HepG2 (cell line): ENCODE measurements around the gene CKS1B. TPM values are rescaled to one million over a fixed set of nuclear protein-coding genes. Genes with fewer than 3 reads are reported as not detected.

Source experiments
- ELF1 ChIP-seq: sonication (generic); formaldehyde crosslinking; IDR thresholded peaks from 2 replicates; pipeline ENCODE4 v1.4.0; 2020; ENCODE audit warnings: missing genetic modification reagents
- FOXP1 ChIP-seq, 2 experiments: fragments of 450-650 bp in 1 of 2; IDR thresholded peaks; 2 replicates each; pipeline ENCODE4 v1.6.1; 2017 to 2018; ENCODE audit warnings: antibody characterized with exemption in 1 of 2
- HDAC1 ChIP-seq: sonication (generic); formaldehyde crosslinking; IDR thresholded peaks from 2 replicates; pipeline ENCODE4 v1.5.1; 2020; ENCODE audit warnings: mild to moderate bottlenecking, missing genetic modification reagents
- HOXA3 ChIP-seq: sonication (generic); formaldehyde crosslinking; IDR thresholded peaks from 2 replicates; pipeline ENCODE4 v1.5.0; 2020; ENCODE audit warnings: missing genetic modification reagents
- KDM1A ChIP-seq: IDR thresholded peaks from 2 replicates; pipeline ENCODE4 v1.6.1; 2016; ENCODE audit warnings: missing compliant biosample characterization
- MZF1 ChIP-seq: sonication (generic); formaldehyde crosslinking; IDR thresholded peaks from 2 replicates; pipeline ENCODE4 v1.8.1; 2023; ENCODE audit warnings: mild to moderate bottlenecking, missing genetic modification reagents, borderline replicate concordance
- POLR2A ChIP-seq, 2 experiments: IDR thresholded peaks; 2 replicates each; pipeline ENCODE4 v1.6.1; 2011; ENCODE audit warnings: low read depth in 2 of 2, low read length in 2 of 2, mild to moderate bottlenecking in 1 of 2, moderate library complexity in 1 of 2; ENCODE audit not compliant: insufficient read depth in 1 of 2
- RFX3 ChIP-seq: IDR thresholded peaks from 2 replicates; pipeline ENCODE4 v1.6.1; 2016; ENCODE audit warnings: missing biosample characterization, missing genetic modification reagents
- RFX5 ChIP-seq: IDR thresholded peaks from 2 replicates; pipeline ENCODE4 v1.6.1; 2011; ENCODE audit warnings: low read depth, low read length, improper control_type of control experiment
- RFXANK ChIP-seq: IDR thresholded peaks from 2 replicates; pipeline ENCODE4 v1.6.1; 2016
- RXRB ChIP-seq: IDR thresholded peaks from 2 replicates; pipeline ENCODE4 v1.6.1; 2016; ENCODE audit warnings: borderline replicate concordance, missing genetic modification reagents, missing compliant biosample characterization
- SALL1 ChIP-seq: sonication (generic); formaldehyde crosslinking; IDR thresholded peaks from 2 replicates; pipeline ENCODE4 v1.8.0; 2022; ENCODE audit warnings: mild to moderate bottlenecking, missing genetic modification reagents
- SNRNP70 ChIP-seq: fragments of 200-400 bp; formaldehyde crosslinking; IDR thresholded peaks from 2 replicates; pipeline ENCODE4 v1.6.1; 2017; ENCODE audit warnings: mild to moderate bottlenecking, low read depth, low read length, moderate library complexity
- TEAD3 ChIP-seq: optimal IDR thresholded peaks from 2 replicates; pipeline ENCODE3; 2016; ENCODE audit warnings: borderline replicate concordance
- ZBTB38 ChIP-seq: sonication (generic); formaldehyde crosslinking; IDR thresholded peaks from 2 replicates; pipeline ENCODE4 v1.5.1; 2020; ENCODE audit warnings: mild to moderate bottlenecking, missing genetic modification reagents
- ZNF317 ChIP-seq: sonication (generic); formaldehyde crosslinking; IDR thresholded peaks from 2 replicates; pipeline ENCODE4 v1.5.0; 2020; ENCODE audit warnings: mild to moderate bottlenecking, missing genetic modification reagents
- ZNF333 ChIP-seq: sonication (generic); formaldehyde crosslinking; IDR thresholded peaks from 2 replicates; pipeline ENCODE4 v1.4.0; 2020; ENCODE audit warnings: mild to moderate bottlenecking, missing genetic modification reagents, borderline replicate concordance
- ZNF614 ChIP-seq: IDR thresholded peaks from 2 replicates; pipeline ENCODE4 v1.6.1; 2018; ENCODE audit warnings: missing biosample characterization, missing genetic modification reagents, inconsistent platforms, borderline replicate concordance
- polyA plus RNA-seq, 8 experiments: library from polyadenylated mRNA; depleted of rRNA in 3 of 8; stranded (reverse) in 7 of 8; unstranded in 1 of 8; fragments of >200 nt; fragmentation: Illumina TruSeq in 4 of 8; extraction: Trizol in 4 of 8; gene quantifications; 2 replicates each; pipeline versions ENCODE4 v1.2.1 to v1.2.3, GENCODE V29; 2011 to 2016; ENCODE audit warnings: low read depth in 4 of 8, missing spikeins in 1 of 8, mixed read lengths in 1 of 8; ENCODE audit not compliant: insufficient read depth in 1 of 8
- total RNA-seq, 5 experiments: library from RNA; depleted of rRNA; stranded (reverse); fragments of >200 nt; fragmentation: Illumina TruSeq; extraction: Trizol; gene quantifications; 2 replicates each; pipeline ENCODE4 v1.2.3, GENCODE V29; 2016; ENCODE audit warnings: low read depth in 1 of 5
- TF ChIP-seq, protein P1 (sequence below): sonication (generic); formaldehyde crosslinking; IDR thresholded peaks from 2 replicates; pipeline ENCODE4 v1.5.1; 2020; ENCODE audit warnings: mild to moderate bottlenecking, missing genetic modification reagents, moderate library complexity
- TF ChIP-seq, protein P2 (sequence below): sonication (generic); formaldehyde crosslinking; IDR thresholded peaks from 2 replicates; pipeline ENCODE4 v1.4.0; 2020; ENCODE audit warnings: mild to moderate bottlenecking, missing genetic modification reagents
- TF ChIP-seq, protein P3 (sequence below): fragments of 450-650 bp; IDR thresholded peaks from 2 replicates; pipeline ENCODE4 v1.6.1; 2016
- TF ChIP-seq, protein P4 (sequence below): IDR thresholded peaks from 2 replicates; pipeline ENCODE4 v1.6.1; 2018; ENCODE audit warnings: missing genetic modification reagents

CKS1B gene
- total and polyA plus RNA-seq, 2 of the 13 experiments (the other 11 are each of a cell fraction or from before 2014, with no cell fraction given) = 217 to 222 TPM

DNA sequence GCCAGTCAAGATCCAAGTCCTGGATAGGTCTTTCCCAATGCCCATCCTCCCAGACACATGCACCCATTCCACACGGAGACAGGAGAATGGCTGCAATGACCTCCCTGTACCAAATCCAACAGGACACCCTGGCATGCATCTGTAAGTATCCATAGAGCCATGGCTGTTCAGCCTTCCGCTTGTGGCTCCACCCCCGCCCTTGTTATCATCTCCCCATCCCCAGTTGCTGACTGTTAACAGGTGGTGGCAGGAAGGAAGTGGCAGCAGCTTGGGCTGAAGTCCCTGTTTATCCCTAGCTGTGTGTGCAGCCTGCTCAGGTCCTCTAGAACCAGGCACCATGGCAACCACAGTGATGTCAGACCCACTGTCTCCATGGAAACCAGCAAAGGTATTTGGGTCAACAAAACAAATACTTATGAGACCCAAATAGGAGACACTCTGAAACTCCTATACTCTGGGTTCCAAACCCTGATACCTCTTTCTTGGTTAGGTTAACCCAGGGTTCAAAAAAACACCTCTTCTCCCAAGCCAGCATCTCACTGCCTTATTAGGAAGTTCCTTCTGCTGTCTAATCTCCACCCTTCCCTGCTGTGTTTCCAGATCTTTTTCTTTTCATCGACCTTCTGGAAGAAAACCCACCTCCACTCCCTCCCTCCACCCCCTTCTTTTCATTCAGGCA, 19.3 kb upstream of the CKS1B start (continued):
- TF ChIP-seq, protein P1, sequence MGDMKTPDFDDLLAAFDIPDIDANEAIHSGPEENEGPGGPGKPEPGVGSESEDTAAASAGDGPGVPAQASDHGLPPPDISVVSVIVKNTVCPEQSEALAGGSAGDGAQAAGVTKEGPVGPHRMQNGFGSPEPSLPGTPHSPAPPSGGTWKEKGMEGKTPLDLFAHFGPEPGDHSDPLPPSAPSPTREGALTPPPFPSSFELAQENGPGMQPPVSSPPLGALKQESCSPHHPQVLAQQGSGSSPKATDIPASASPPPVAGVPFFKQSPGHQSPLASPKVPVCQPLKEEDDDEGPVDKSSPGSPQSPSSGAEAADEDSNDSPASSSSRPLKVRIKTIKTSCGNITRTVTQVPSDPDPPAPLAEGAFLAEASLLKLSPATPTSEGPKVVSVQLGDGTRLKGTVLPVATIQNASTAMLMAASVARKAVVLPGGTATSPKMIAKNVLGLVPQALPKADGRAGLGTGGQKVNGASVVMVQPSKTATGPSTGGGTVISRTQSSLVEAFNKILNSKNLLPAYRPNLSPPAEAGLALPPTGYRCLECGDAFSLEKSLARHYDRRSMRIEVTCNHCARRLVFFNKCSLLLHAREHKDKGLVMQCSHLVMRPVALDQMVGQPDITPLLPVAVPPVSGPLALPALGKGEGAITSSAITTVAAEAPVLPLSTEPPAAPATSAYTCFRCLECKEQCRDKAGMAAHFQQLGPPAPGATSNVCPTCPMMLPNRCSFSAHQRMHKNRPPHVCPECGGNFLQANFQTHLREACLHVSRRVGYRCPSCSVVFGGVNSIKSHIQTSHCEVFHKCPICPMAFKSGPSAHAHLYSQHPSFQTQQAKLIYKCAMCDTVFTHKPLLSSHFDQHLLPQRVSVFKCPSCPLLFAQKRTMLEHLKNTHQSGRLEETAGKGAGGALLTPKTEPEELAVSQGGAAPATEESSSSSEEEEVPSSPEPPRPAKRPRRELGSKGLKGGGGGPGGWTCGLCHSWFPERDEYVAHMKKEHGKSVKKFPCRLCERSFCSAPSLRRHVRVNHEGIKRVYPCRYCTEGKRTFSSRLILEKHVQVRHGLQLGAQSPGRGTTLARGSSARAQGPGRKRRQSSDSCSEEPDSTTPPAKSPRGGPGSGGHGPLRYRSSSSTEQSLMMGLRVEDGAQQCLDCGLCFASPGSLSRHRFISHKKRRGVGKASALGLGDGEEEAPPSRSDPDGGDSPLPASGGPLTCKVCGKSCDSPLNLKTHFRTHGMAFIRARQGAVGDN = peak; percentile 67
- no peak for TF ChIP-seq ZNF333 (CRISPR knock-in tag)
- TF ChIP-seq RFX3 = peak; percentile 84
- TF ChIP-seq ZBTB38 (CRISPR knock-in tag) = peak; percentile 89
- TF ChIP-seq HOXA3 (CRISPR knock-in tag) = peak; percentile 18; the same call in 1 of the 2 replicates
- TF ChIP-seq RFX5 = peak; percentile 56
- no peak for TF ChIP-seq SNRNP70
- TF ChIP-seq RFXANK (CRISPR knock-in tag) = no peak
- no peak; the same call in 1 of the 2 replicates for TF ChIP-seq ZNF614 (CRISPR knock-in tag)
- TF ChIP-seq TEAD3 (CRISPR knock-in tag) = peak; percentile 42
- TF ChIP-seq HDAC1 (CRISPR knock-in tag) = peak; percentile 58
- 0 out of 2 replicates have a peak, but pooled peaks have one; percentile 35 for TF ChIP-seq MZF1
- TF ChIP-seq, protein P2, sequence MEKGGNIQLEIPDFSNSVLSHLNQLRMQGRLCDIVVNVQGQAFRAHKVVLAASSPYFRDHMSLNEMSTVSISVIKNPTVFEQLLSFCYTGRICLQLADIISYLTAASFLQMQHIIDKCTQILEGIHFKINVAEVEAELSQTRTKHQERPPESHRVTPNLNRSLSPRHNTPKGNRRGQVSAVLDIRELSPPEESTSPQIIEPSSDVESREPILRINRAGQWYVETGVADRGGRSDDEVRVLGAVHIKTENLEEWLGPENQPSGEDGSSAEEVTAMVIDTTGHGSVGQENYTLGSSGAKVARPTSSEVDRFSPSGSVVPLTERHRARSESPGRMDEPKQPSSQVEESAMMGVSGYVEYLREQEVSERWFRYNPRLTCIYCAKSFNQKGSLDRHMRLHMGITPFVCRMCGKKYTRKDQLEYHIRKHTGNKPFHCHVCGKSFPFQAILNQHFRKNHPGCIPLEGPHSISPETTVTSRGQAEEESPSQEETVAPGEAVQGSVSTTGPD = no peak
- peak; percentile 54; the same call in 1 of the 2 replicates for TF ChIP-seq KDM1A
- peak; percentile 58 for TF ChIP-seq ELF1 (CRISPR knock-in tag)
- TF ChIP-seq SALL1 (CRISPR knock-in tag) = peak; percentile 54; the same call in 1 of the 2 replicates
- TF ChIP-seq ZNF317 = no peak
- TF ChIP-seq, protein P3, sequence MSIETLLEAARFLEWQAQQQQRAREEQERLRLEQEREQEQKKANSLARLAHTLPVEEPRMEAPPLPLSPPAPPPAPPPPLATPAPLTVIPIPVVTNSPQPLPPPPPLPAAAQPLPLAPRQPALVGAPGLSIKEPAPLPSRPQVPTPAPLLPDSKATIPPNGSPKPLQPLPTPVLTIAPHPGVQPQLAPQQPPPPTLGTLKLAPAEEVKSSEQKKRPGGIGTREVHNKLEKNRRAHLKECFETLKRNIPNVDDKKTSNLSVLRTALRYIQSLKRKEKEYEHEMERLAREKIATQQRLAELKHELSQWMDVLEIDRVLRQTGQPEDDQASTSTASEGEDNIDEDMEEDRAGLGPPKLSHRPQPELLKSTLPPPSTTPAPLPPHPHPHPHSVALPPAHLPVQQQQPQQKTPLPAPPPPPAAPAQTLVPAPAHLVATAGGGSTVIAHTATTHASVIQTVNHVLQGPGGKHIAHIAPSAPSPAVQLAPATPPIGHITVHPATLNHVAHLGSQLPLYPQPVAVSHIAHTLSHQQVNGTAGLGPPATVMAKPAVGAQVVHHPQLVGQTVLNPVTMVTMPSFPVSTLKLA = peak; percentile 41; the same call in 1 of the 2 replicates
- TF ChIP-seq FOXP1 (IDR thresholded peaks at IDR 0.05) = no peak
- TF ChIP-seq FOXP1 (CRISPR knock-in tag; IDR thresholded peaks at IDR 0.05) = 0 out of 2 replicates have a peak, but pooled peaks have one; percentile 32
- TF ChIP-seq RXRB = 0 out of 2 replicates have a peak, but pooled peaks have one; percentile 12
- TF ChIP-seq, protein P4, sequence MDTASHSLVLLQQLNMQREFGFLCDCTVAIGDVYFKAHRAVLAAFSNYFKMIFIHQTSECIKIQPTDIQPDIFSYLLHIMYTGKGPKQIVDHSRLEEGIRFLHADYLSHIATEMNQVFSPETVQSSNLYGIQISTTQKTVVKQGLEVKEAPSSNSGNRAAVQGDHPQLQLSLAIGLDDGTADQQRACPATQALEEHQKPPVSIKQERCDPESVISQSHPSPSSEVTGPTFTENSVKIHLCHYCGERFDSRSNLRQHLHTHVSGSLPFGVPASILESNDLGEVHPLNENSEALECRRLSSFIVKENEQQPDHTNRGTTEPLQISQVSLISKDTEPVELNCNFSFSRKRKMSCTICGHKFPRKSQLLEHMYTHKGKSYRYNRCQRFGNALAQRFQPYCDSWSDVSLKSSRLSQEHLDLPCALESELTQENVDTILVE (CRISPR knock-in tag) = no peak
- peak in 1 of 2 experiments; percentile 55; a peak in 1 of 4 replicates for TF ChIP-seq POLR2A (IDR thresholded peaks at IDR 0.05; ENCODE audit: insufficient read depth in 1 of 2, low read depth in 2 of 2, low read length in 2 of 2)
